Measurements from ENCODE around the gene STXBP1. TPM values are rescaled to one million over a fixed set of nuclear protein-coding genes. Genes with fewer than 3 reads are reported as not detected.
A peak's percentile ranks its signal among the peaks of the same experiment; 100 is the strongest.

Gene STXBP1
- total and polyA plus RNA-seq, 2 of the 13 experiments (the other 11 are each of a cell fraction or from before 2014, with no cell fraction given): 2.9 TPM

- no peaks in the 10 kb centered on the region; a peak in 1 of 5 replicates for H3K27me3 ChIP-seq (ENCODE audit: control insufficient read depth in 1 of 2, insufficient read depth in 2 of 2, low read length in 2 of 2)
- no peak for DNase-seq (ENCODE audit: low spot score)
- no peak overlapping the region for H3K27ac ChIP-seq (ENCODE audit: extremely low read length, insufficient read depth, low read length)
- ATAC-seq: no peak
- peak; percentile 94 for TF ChIP-seq CEBPB (IDR thresholded peaks at IDR 0.05; ENCODE audit: borderline replicate concordance, low read depth, low read length)
- TF ChIP-seq DMAP1 (CRISPR knock-in tag; IDR thresholded peaks at IDR 0.05): no peak
- peak; percentile 78 for TF ChIP-seq CEBPG (CRISPR knock-in tag; IDR thresholded peaks at IDR 0.05)
- H3K4me3 ChIP-seq (replicated peaks in 1 of 3; ENCODE audit: insufficient read depth in 1 of 3, low read depth in 2 of 3, low read length in 3 of 3): no peak overlapping the region
- intact Hi-C loops (cut with micrococcal nuclease; ENCODE audit: unreplicated experiment): no loop called here
- H3K4me1 ChIP-seq (ENCODE audit: insufficient read depth, low read length): peaks cover 50% of the 10 kb centered on the region
- H3K36me3 ChIP-seq (replicated peaks in 1 of 2; ENCODE audit: control insufficient read depth in 1 of 2, insufficient read depth in 2 of 2, low read length in 2 of 2): peaks cover 13 to 16% of the 10 kb centered on the region in 2 experiments; a peak in 4 of 5 replicates
- H2AFZ ChIP-seq (ENCODE audit: low read length): no peak overlapping the region
- in situ Hi-C loops (cut with HindIII; ENCODE audit: extremely low pct_ligation_motif_present, low pct_unique_long_range_greater_than_20kb): no loop called here
- no peak overlapping the region for H3K9ac ChIP-seq (ENCODE audit: insufficient read depth, low read depth, low read length)
- CTCF ChIA-PET (ENCODE audit: low intra/inter-chr PET ratio, low total read pairs): no interaction called here
- H4K20me1 ChIP-seq (ENCODE audit: insufficient read depth, low read length): peaks cover 14% of the 10 kb centered on the region
- POLR2A ChIA-PET: no interaction called here
- H3K9me3 ChIP-seq (ENCODE audit: low read length): no peaks in the 10 kb centered on the region
- 98% methylated on average over 11 of the region's 11 CpGs for WGBS (ENCODE audit: low lambda C conversion rate)
- no peak for FAIRE-seq
- BruUV-seq (replicated peaks): no TSS peak
- no peak overlapping the region for H3K4me2 ChIP-seq (ENCODE audit: low read depth, low read length)
- peaks cover 54% of the 10 kb centered on the region for H3K79me2 ChIP-seq (ENCODE audit: insufficient read depth, low read length)
Measured at GRCh38 chr9:127565231-127565630, 46.8 kb upstream of the STXBP1 start.

GRCh38 chr9:127566351-127567001 is 45.6 kb upstream of the STXBP1 start:
- H3K9me3 ChIP-seq (ENCODE audit: low read length): no peaks in the 10 kb centered on the region
- WGBS (ENCODE audit: low lambda C conversion rate): 100% methylated on average over 3 of the region's 11 CpGs
- no peak overlapping the region for H3K27ac ChIP-seq (ENCODE audit: extremely low read length, insufficient read depth, low read length)
- in situ Hi-C loops (cut with HindIII; ENCODE audit: extremely low pct_ligation_motif_present, low pct_unique_long_range_greater_than_20kb) (no loop called here), intact Hi-C loops (cut with micrococcal nuclease; ENCODE audit: unreplicated experiment) (no loop called here)
- BruUV-seq (replicated peaks): no TSS peak
- H3K4me2 ChIP-seq (ENCODE audit: low read depth, low read length): peak overlapping the region; percentile 86
- H4K20me1 ChIP-seq (ENCODE audit: insufficient read depth, low read length): peaks cover 4% of the 10 kb centered on the region
- H3K4me1 ChIP-seq (ENCODE audit: insufficient read depth, low read length): peaks cover 56% of the 10 kb centered on the region
- H3K36me3 ChIP-seq (replicated peaks in 1 of 2; ENCODE audit: control insufficient read depth in 1 of 2, insufficient read depth in 2 of 2, low read length in 2 of 2): peaks cover 4 to 8% of the 10 kb centered on the region in 2 experiments; a peak in 3 of 5 replicates
- H3K79me2 ChIP-seq (ENCODE audit: insufficient read depth, low read length): peaks cover 46% of the 10 kb centered on the region
- ChIA-PET CTCF (ENCODE audit: low intra/inter-chr PET ratio, low total read pairs) (no interaction called here), POLR2A (interaction anchor here (0.9 to 2.4 kb wide), 2 partner anchors 21 to 178 kb away, joined by 3 to 9 read pairs; no protein-coding TSS in a partner anchor)
- no peak for DNase-seq (ENCODE audit: low spot score)
- ATAC-seq: no peak
- H2AFZ ChIP-seq (ENCODE audit: low read length): no peak overlapping the region
- H3K9ac ChIP-seq (ENCODE audit: insufficient read depth, low read depth, low read length): peak overlapping the region; percentile 82; the same call in 1 of the 2 replicates
- FAIRE-seq: no peak
- H3K27me3 ChIP-seq (ENCODE audit: control insufficient read depth in 1 of 2, insufficient read depth in 2 of 2, low read length in 2 of 2): no peaks in the 10 kb centered on the region; a peak in 2 of 5 replicates
- TF ChIP-seq SMAD1 (CRISPR knock-in tag; IDR thresholded peaks at IDR 0.05; ENCODE audit: borderline replicate concordance, low read depth) (no peak), ZNF274 (CRISPR knock-in tag; IDR thresholded peaks at IDR 0.05) (no peak), ARID3A (IDR thresholded peaks at IDR 0.05; ENCODE audit: low read depth, low read length) (no peak), ZNF713 (CRISPR knock-in tag; IDR thresholded peaks at IDR 0.05) (no peak), ZNF33B (CRISPR knock-in tag; IDR thresholded peaks at IDR 0.05) (no peak), GATAD2A (CRISPR knock-in tag; IDR thresholded peaks at IDR 0.05) (no peak)
- peak overlapping the region; percentile 75 to 86 (median 84); a peak in 5 of 6 replicates for H3K4me3 ChIP-seq (replicated peaks in 1 of 3; ENCODE audit: insufficient read depth in 1 of 3, low read depth in 2 of 3, low read length in 3 of 3)

All from HepG2 (cell line).